GM19438 (cell line): ENCODE results near the gene AASDH.

ENCODE experiments used
- ATAC-seq: cut with Tn5 transposase; IDR thresholded peaks from one replicate; pipeline ENCODE4 v1.9.1; 2021; ENCODE audit warnings: low read depth; ENCODE audit not compliant: unreplicated experiment

The AASDH gene

GRCh38 chr4:56316011-56316650 lies 71.2 kb downstream of the AASDH start:
- no peak for ATAC-seq

GRCh38 chr4:56315543-56315942 lies 71.7 kb downstream of the AASDH start:
- ATAC-seq = no peak

- ATAC-seq = no peak
These were observed 72.2 kb downstream of the AASDH start for GRCh38 chr4:56315041-56315440.

GRCh38 chr4:56314207-56314915 lies 72.9 kb downstream of the AASDH start:
- no peak for ATAC-seq

GRCh38 chr4:56313132-56313531 lies 74.2 kb downstream of the AASDH start:
- no peak for ATAC-seq

- ATAC-seq = no peak
These were observed 75.9 kb downstream of the AASDH start for GRCh38 chr4:56311299-56311975.

- no peak for ATAC-seq
These were observed 76.7 kb downstream of the AASDH start for GRCh38 chr4:56310401-56311125.

GRCh38 chr4:56308384-56308783 lies 78.9 kb downstream of the AASDH start:
- ATAC-seq = no peak

GRCh38 chr4:56307423-56307822 lies 79.9 kb downstream of the AASDH start:
- ATAC-seq = no peak

- ATAC-seq = no peak
These were observed 81.9 kb downstream of the AASDH start for GRCh38 chr4:56305390-56305789.

- ATAC-seq = no peak
These were observed 83.4 kb downstream of the AASDH start for GRCh38 chr4:56303921-56304320.

GRCh38 chr4:56302760-56303159 lies 84.5 kb downstream of the AASDH start:
- no peak for ATAC-seq

GRCh38 chr4:56301997-56302496 lies 85.2 kb downstream of the AASDH start:
- ATAC-seq = no peak

GRCh38 chr4:56301181-56301996 lies 85.9 kb downstream of the AASDH start:
- ATAC-seq = peak; percentile 95

GRCh38 chr4:56298236-56298635 lies 89.1 kb downstream of the AASDH start:
- no peak for ATAC-seq

GRCh38 chr4:56297776-56298175 lies 89.5 kb downstream of the AASDH start:
- ATAC-seq = no peak

GRCh38 chr4:56296526-56296925 lies 90.8 kb downstream of the AASDH start:
- no peak for ATAC-seq

GRCh38 chr4:56293121-56293520 lies 94.2 kb downstream of the AASDH start:
- ATAC-seq = no peak

- no peak for ATAC-seq
These were observed 97.4 kb downstream of the AASDH start for GRCh38 chr4:56289934-56290333.

- no peak for ATAC-seq
These were observed 98.6 kb downstream of the AASDH start for GRCh38 chr4:56288663-56289062.
